Measurements from ENCODE around the gene SGTA. TPM values are rescaled to one million over a fixed set of nuclear protein-coding genes. Genes with fewer than 3 reads are reported as not detected.

The SGTA gene
- total and polyA plus RNA-seq, 2 of the 8 experiments (the other 6 are each of a cell fraction or from before 2014, with no cell fraction given): 86.8 to 130 TPM

- no peak overlapping the region for H3K9ac ChIP-seq (replicated peaks in 1 of 4; ENCODE audit: extremely low read depth in 1 of 4, low read depth in 3 of 4, low read length in 3 of 4)
- no peaks in the 10 kb centered on the region for H3K23me2 ChIP-seq (ENCODE audit: low read depth, low read length)
- H2BK15ac ChIP-seq (ENCODE audit: low read length): no peak overlapping the region
- H2BK12ac ChIP-seq (ENCODE audit: low read depth, low read length): no peak overlapping the region
- FAIRE-seq (no peak), DNase-seq (ENCODE audit: low read depth in 1 of 2, low spot score in 2 of 2) (no peak)
- H2AFZ ChIP-seq (ENCODE audit: low read length): no peak overlapping the region
- no peaks in the 10 kb centered on the region for H3K79me1 ChIP-seq (ENCODE audit: low read depth, low read length)
- no peak overlapping the region for H2AK5ac ChIP-seq (ENCODE audit: low read depth, low read length)
- H2BK120ac ChIP-seq (replicated peaks; ENCODE audit: low read depth, low read length): no peak overlapping the region
- no peak overlapping the region for H3K4me3 ChIP-seq (ENCODE audit: extremely low read depth in 1 of 4, insufficient read depth in 2 of 4, low read depth in 3 of 4, low read length in 4 of 4)
- WGBS, 2 experiments (ENCODE audit: extremely low coverage in 1 of 2, insufficient coverage in 1 of 2, insufficient read length in 1 of 2, insufficient replicate concordance in 2 of 2, low coverage in 1 of 2, low lambda C conversion rate in 2 of 2, missing lambda C conversion rate in 1 of 2): 96% methylated on average over 16 of the region's 17 CpGs; no CpG with 5 or more reads in 1 of the 2 experiments
- H3K14ac ChIP-seq (ENCODE audit: insufficient read length): no peak overlapping the region
- no peak overlapping the region for H4K5ac ChIP-seq (ENCODE audit: insufficient read length, low read depth, low read length)
- H3K4ac ChIP-seq (replicated peaks; ENCODE audit: insufficient read length, low read depth, low read length): no peak overlapping the region
- POLR2A ChIA-PET (ENCODE audit: partially characterized antibody): interaction anchor here (1.0 kb wide), 1 partner anchor 36 kb away, joined by 3 read pairs; no protein-coding TSS in a partner anchor
- H3K4me2 ChIP-seq (ENCODE audit: insufficient read depth in 1 of 2, low read depth in 2 of 2, low read length in 2 of 2): no peak overlapping the region
- peaks cover 4 to 11% of the 10 kb centered on the region in 2 experiments for H4K20me1 ChIP-seq (replicated peaks in 1 of 2; ENCODE audit: control insufficient read depth in 1 of 2, insufficient read depth in 2 of 2, low read length in 2 of 2)
- H3K36me3 ChIP-seq (ENCODE audit: control insufficient read depth in 2 of 4, insufficient read depth in 4 of 4, low read length in 3 of 4): peaks cover 22 to 76% (median 44%) of the 10 kb centered on the region in 4 experiments; a peak in 7 of 8 replicates
- no peak overlapping the region for H3K56ac ChIP-seq (replicated peaks; ENCODE audit: insufficient read length, low read depth, low read length)
- no peaks in the 10 kb centered on the region for H3K27me3 ChIP-seq (replicated peaks in 1 of 4; ENCODE audit: control insufficient read depth in 3 of 4, extremely low read depth in 1 of 4, insufficient read depth in 3 of 4, low read length in 3 of 4)
- H4K91ac ChIP-seq (replicated peaks; ENCODE audit: insufficient read length, low read length): no peak overlapping the region
- CTCF ChIA-PET (ENCODE audit: partially characterized antibody): interaction anchor here (1.6 to 3.0 kb wide), 2 partner anchors 9 to 110 kb away, joined by 8 to 11 read pairs; no protein-coding TSS in a partner anchor
- H3K23ac ChIP-seq (ENCODE audit: insufficient read length): no peak overlapping the region
- H2BK20ac ChIP-seq (ENCODE audit: low read length): no peak overlapping the region
- no peak for TF ChIP-seq ATF3 (IDR thresholded peaks at IDR 0.05; ENCODE audit: insufficient read depth, low read depth, low read length)
- TF ChIP-seq EP300 (IDR thresholded peaks at IDR 0.05; ENCODE audit: borderline replicate concordance in 1 of 2, low read depth in 2 of 2, low read length in 2 of 2): no peak
- TF ChIP-seq SP4 (IDR thresholded peaks at IDR 0.05; ENCODE audit: low read length): no peak
- no peak for TF ChIP-seq SP2 (IDR thresholded peaks at IDR 0.05; ENCODE audit: low read length)
- no peak for TF ChIP-seq ATF2 (IDR thresholded peaks at IDR 0.05; ENCODE audit: low read length)
- TF ChIP-seq TAF7 (optimal IDR thresholded peaks at IDR 0.05; ENCODE audit: borderline replicate concordance, low read depth, low read length): no peak
- no peak for TF ChIP-seq SIX5 (IDR thresholded peaks at IDR 0.05; ENCODE audit: low read depth, low read length)
- no peak for TF ChIP-seq CBX5 (IDR thresholded peaks at IDR 0.05; ENCODE audit: low read depth, low read length)
- no peak for TF ChIP-seq TBP (IDR thresholded peaks at IDR 0.05; ENCODE audit: low read depth, low read length)
- H3K27ac ChIP-seq (ENCODE audit: low read depth, low read length): no peak overlapping the region
- no peak overlapping the region for H4K8ac ChIP-seq (ENCODE audit: extremely low read depth, insufficient read depth, low read length)
- H3K79me2 ChIP-seq (ENCODE audit: control insufficient read depth in 1 of 2, insufficient read depth in 2 of 2, low read length in 2 of 2): no peaks in the 10 kb centered on the region
- no peak overlapping the region for H3K18ac ChIP-seq (ENCODE audit: extremely low read depth, low read length)
- no peaks in the 10 kb centered on the region for H3K4me1 ChIP-seq (replicated peaks in 1 of 4; ENCODE audit: control insufficient read depth in 3 of 4, insufficient read depth in 4 of 4, low read length in 3 of 4)
- no peaks in the 10 kb centered on the region for H3K9me3 ChIP-seq (ENCODE audit: insufficient read depth in 2 of 2, low read depth in 1 of 2, low read length in 1 of 2)
- H2BK5ac ChIP-seq (ENCODE audit: low read depth, low read length): no peak overlapping the region
Observed at GRCh38 chr19:2758601-2759313, 24.3 kb downstream of the SGTA start.

All from H1 (cell line).